H9 (cell line): Measurements from ENCODE around the gene RPP38. TPM values are rescaled to one million over a fixed set of nuclear protein-coding genes. Genes with fewer than 3 reads are reported as not detected.

Source experiments
- DNase-seq: peaks from one replicate; pipeline ENCODE4 v3.0.0-alpha.2; 2017
- H2AFZ ChIP-seq: one replicate; pipeline ENCODE4 v1.6.1; 2013; ENCODE audit warnings: mild to moderate bottlenecking, low read length, control low read depth, moderate library complexity
- H2AK5ac ChIP-seq: 2 replicates; pipeline ENCODE4 v1.6.1; 2013; ENCODE audit warnings: low read length, control low read depth, mixed read lengths; ENCODE audit not compliant: insufficient read length
- H2BK120ac ChIP-seq: one replicate; pipeline ENCODE4 v1.6.1; 2013; ENCODE audit warnings: low read depth, mild to moderate bottlenecking, low read length, control low read depth, inconsistent platforms; ENCODE audit not compliant: poor library complexity, severe bottlenecking
- H2BK12ac ChIP-seq: 2 replicates; pipeline ENCODE4 v1.6.1; 2013; ENCODE audit warnings: low read length, control low read depth, mixed read lengths, low read depth; ENCODE audit not compliant: insufficient read length
- H2BK15ac ChIP-seq: 2 replicates; pipeline ENCODE4 v1.6.1; 2013; ENCODE audit warnings: low read depth, low read length, control low read depth
- H2BK20ac ChIP-seq: one replicate; pipeline ENCODE4 v1.6.1; 2013; ENCODE audit warnings: low read depth, mild to moderate bottlenecking, low read length, control low read depth, inconsistent platforms; ENCODE audit not compliant: poor library complexity, severe bottlenecking
- H2BK5ac ChIP-seq: 2 replicates; pipeline ENCODE4 v1.6.1; 2013; ENCODE audit warnings: low read length, control low read depth, mixed read lengths; ENCODE audit not compliant: insufficient read length
- H3K14ac ChIP-seq: 2 replicates; pipeline ENCODE4 v1.6.1; 2013; ENCODE audit warnings: low read length, control low read depth; ENCODE audit not compliant: insufficient read depth
- H3K18ac ChIP-seq: 2 replicates; pipeline ENCODE4 v1.6.1; 2013; ENCODE audit warnings: low read depth, mild to moderate bottlenecking, mixed read lengths, low read length, control low read depth; ENCODE audit not compliant: insufficient read length
- H3K23ac ChIP-seq: 2 replicates; pipeline ENCODE4 v1.6.1; 2013; ENCODE audit warnings: low read length, control low read depth, mixed read lengths, low read depth; ENCODE audit not compliant: insufficient read length
- H3K23me2 ChIP-seq: 2 replicates; pipeline ENCODE4 v1.6.1; 2013; ENCODE audit warnings: low read depth, mild to moderate bottlenecking, mixed read lengths, low read length, control low read depth; ENCODE audit not compliant: insufficient read length, poor library complexity, severe bottlenecking
- H3K27ac ChIP-seq: 2 replicates; pipeline ENCODE4 v1.5.1; 2013; ENCODE audit warnings: low read length, control low read depth, mixed read lengths, low read depth; ENCODE audit not compliant: insufficient read length
- H3K27me3 ChIP-seq: 2 replicates; pipeline ENCODE4 v1.6.1; 2013; ENCODE audit warnings: low read length, control low read depth, inconsistent platforms; ENCODE audit not compliant: insufficient read depth
- H3K4ac ChIP-seq: 2 replicates; pipeline ENCODE4 v1.6.1; 2013; ENCODE audit warnings: low read depth, mild to moderate bottlenecking, control low read depth, inconsistent platforms, low read length, moderate library complexity
- H3K4me1 ChIP-seq: 2 replicates; pipeline ENCODE4 v1.6.1; 2013; ENCODE audit warnings: low read length, control low read depth, inconsistent platforms; ENCODE audit not compliant: insufficient read depth
- H3K4me2 ChIP-seq: 2 replicates; pipeline ENCODE4 v1.6.1; 2013; ENCODE audit warnings: low read length, control low read depth, mixed read lengths; ENCODE audit not compliant: insufficient read length, insufficient read depth
- H3K56ac ChIP-seq: 2 replicates; pipeline ENCODE4 v1.6.1; 2013; ENCODE audit warnings: low read depth, mild to moderate bottlenecking, mixed read lengths, low read length, control low read depth; ENCODE audit not compliant: insufficient read length
- H3K79me1 ChIP-seq: 2 replicates; pipeline ENCODE4 v1.6.1; 2013; ENCODE audit warnings: low read depth, mild to moderate bottlenecking, moderate library complexity, low read length, control low read depth, inconsistent platforms; ENCODE audit not compliant: insufficient read depth, poor library complexity, severe bottlenecking
- H3K79me2 ChIP-seq: 2 replicates; pipeline ENCODE4 v1.6.1; 2013; ENCODE audit warnings: low read length, control low read depth, inconsistent platforms; ENCODE audit not compliant: insufficient read depth
- H3K9ac ChIP-seq: 2 replicates; pipeline ENCODE4 v1.6.1; 2013; ENCODE audit warnings: low read length, control low read depth, mixed read lengths; ENCODE audit not compliant: insufficient read length; ENCODE audit errors: extremely low read depth
- H3K9me3 ChIP-seq: one replicate; pipeline ENCODE4 v1.6.1; 2013; ENCODE audit warnings: low read depth, low read length, inconsistent platforms; ENCODE audit not compliant: control insufficient read depth
- H3T11ph ChIP-seq: one replicate; pipeline ENCODE4 v1.6.1; 2013; ENCODE audit warnings: mild to moderate bottlenecking, low read length, control low read depth, inconsistent platforms
- H4K20me1 ChIP-seq: one replicate; pipeline ENCODE4 v1.6.1; 2013; ENCODE audit not compliant: control insufficient read depth, insufficient read length, insufficient read depth
- H4K5ac ChIP-seq: 2 replicates; pipeline ENCODE4 v1.6.1; 2013; ENCODE audit warnings: low read depth, mild to moderate bottlenecking, mixed read lengths, low read length, control low read depth; ENCODE audit not compliant: insufficient read length
- H4K8ac ChIP-seq: replicated peaks from 2 replicates; pipeline ENCODE4 v1.6.1; 2013; ENCODE audit warnings: low read length, control low read depth, mixed read lengths, low read depth; ENCODE audit not compliant: insufficient read length
- H4K91ac ChIP-seq: 2 replicates; pipeline ENCODE4 v1.6.1; 2013; ENCODE audit warnings: low read depth, mild to moderate bottlenecking, moderate library complexity, mixed read lengths, low read length, control low read depth; ENCODE audit not compliant: insufficient read length
- H3K27ac Mint-ChIP-seq, 3 experiments: 2 replicates in 2 of 3; 3 replicates in 1 of 3; pipeline ENCODE4 v1.8.0; 2020 to 2021; ENCODE audit warnings: mixed read lengths in 3 of 3, mild to moderate bottlenecking in 1 of 3, moderate library complexity in 1 of 3
- H3K27me3 Mint-ChIP-seq: 2 replicates; pipeline ENCODE4 v1.8.0; 2021; ENCODE audit warnings: low read depth, mild to moderate bottlenecking, moderate library complexity, mixed read lengths
- H3K36me3 Mint-ChIP-seq, 3 experiments: 2 replicates in 2 of 3; 3 replicates in 1 of 3; pipeline ENCODE4 v1.8.0; 2020 to 2021; ENCODE audit warnings: low read depth in 3 of 3, mixed read lengths in 3 of 3; ENCODE audit not compliant: insufficient read depth in 1 of 3
- H3K4me1 Mint-ChIP-seq, 2 experiments: 2 replicates each; pipeline ENCODE4 v1.8.0; 2020; ENCODE audit warnings: mixed read lengths in 2 of 2
- H3K4me3 Mint-ChIP-seq, 2 experiments: 2 replicates in 1 of 2; 3 replicates in 1 of 2; pipeline ENCODE4 v1.8.0; 2020 to 2021; ENCODE audit warnings: mild to moderate bottlenecking in 2 of 2, mixed read lengths in 2 of 2, moderate library complexity in 1 of 2
- H3K9me3 Mint-ChIP-seq, 2 experiments: 2 replicates in 1 of 2; 3 replicates in 1 of 2; pipeline ENCODE4 v1.8.0; 2020; ENCODE audit warnings: mild to moderate bottlenecking in 2 of 2, mixed read lengths in 2 of 2, moderate library complexity in 1 of 2
- WGBS: extraction: QIAGEN DNeasy Blood & Tissue Kit; methylation state at CpG from one replicate; pipeline ENCODE4 v1.1.7; 2013; ENCODE audit warnings: missing lambda C conversion rate, low lambda C conversion rate, mixed read lengths; ENCODE audit not compliant: insufficient read length; ENCODE audit errors: extremely low coverage; 5-methylcytosine and 5-hydroxymethylcytosine counted together
- total RNA-seq: library from RNA; stranded (reverse); gene quantifications from 2 replicates; pipeline ENCODE4 v1.2.1, GENCODE V29; 2021
- TF ChIP-seq, protein P1 (sequence below): fragments of 200-600 bp; sonication (generic); conservative IDR thresholded peaks from 3 replicates; pipeline ENCODE4 v1.8.0; 2021; ENCODE audit warnings: antibody characterized with exemption, mild to moderate bottlenecking

Gene RPP38
- total RNA-seq, 1 experiment from 2014 or later = 26.6 TPM

DNA sequence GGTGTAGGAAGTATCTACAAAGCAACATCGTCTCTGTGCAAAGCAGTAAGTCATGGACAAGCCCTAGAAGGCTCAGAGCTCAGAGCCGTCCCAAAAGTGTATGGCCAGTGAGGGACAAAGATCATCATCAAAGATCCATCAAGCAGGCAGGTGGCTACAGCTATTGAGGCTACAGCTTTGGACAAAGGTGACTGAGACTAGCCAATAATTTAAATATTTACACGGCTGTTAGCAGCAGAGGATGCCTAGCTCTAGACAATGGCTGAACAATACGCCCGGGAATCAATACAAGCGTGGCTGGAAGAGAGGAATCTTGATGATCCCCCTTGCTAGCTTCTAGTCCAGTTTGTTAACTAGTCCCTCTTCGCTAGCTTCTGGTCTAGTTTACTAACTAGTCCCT is 53.4 kb downstream of the RPP38 start:
- H3K56ac ChIP-seq = no peak overlapping the region
- no peak overlapping the region for H2BK120ac ChIP-seq
- H4K91ac ChIP-seq = no peak overlapping the region
- no peak overlapping the region for H3K4me2 ChIP-seq
- H3K9ac ChIP-seq = no peak overlapping the region
- no peak overlapping the region for H3K14ac ChIP-seq
- no peaks in the 10 kb centered on the region; a peak in 1 of 5 replicates for H3K9me3 Mint-ChIP-seq
- H3K4ac ChIP-seq = no peak overlapping the region
- H4K5ac ChIP-seq = no peak overlapping the region
- H3K18ac ChIP-seq = no peak overlapping the region
- H2AFZ ChIP-seq = no peak overlapping the region
- no peak overlapping the region for H3K23ac ChIP-seq
- H2BK20ac ChIP-seq = no peak overlapping the region
- H3K27ac Mint-ChIP-seq = no peak overlapping the region
- H2BK15ac ChIP-seq = no peak overlapping the region
- no peak overlapping the region for H2AK5ac ChIP-seq
- no peaks in the 10 kb centered on the region for H3K27me3 ChIP-seq
- no peak overlapping the region for H3T11ph ChIP-seq
- H2BK5ac ChIP-seq = no peak overlapping the region
- no peak overlapping the region for H2BK12ac ChIP-seq
- DNase-seq = no peak
- TF ChIP-seq, protein P1, sequence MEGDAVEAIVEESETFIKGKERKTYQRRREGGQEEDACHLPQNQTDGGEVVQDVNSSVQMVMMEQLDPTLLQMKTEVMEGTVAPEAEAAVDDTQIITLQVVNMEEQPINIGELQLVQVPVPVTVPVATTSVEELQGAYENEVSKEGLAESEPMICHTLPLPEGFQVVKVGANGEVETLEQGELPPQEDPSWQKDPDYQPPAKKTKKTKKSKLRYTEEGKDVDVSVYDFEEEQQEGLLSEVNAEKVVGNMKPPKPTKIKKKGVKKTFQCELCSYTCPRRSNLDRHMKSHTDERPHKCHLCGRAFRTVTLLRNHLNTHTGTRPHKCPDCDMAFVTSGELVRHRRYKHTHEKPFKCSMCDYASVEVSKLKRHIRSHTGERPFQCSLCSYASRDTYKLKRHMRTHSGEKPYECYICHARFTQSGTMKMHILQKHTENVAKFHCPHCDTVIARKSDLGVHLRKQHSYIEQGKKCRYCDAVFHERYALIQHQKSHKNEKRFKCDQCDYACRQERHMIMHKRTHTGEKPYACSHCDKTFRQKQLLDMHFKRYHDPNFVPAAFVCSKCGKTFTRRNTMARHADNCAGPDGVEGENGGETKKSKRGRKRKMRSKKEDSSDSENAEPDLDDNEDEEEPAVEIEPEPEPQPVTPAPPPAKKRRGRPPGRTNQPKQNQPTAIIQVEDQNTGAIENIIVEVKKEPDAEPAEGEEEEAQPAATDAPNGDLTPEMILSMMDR = no peak
- no peaks in the 10 kb centered on the region for H3K4me1 ChIP-seq
- no peak overlapping the region for H3K27ac ChIP-seq
- no peaks in the 10 kb centered on the region; a peak in 1 of 4 replicates for H3K4me1 Mint-ChIP-seq
- WGBS = no CpG with 5 or more reads among the region's 7 CpGs
- no peaks in the 10 kb centered on the region for H3K27me3 Mint-ChIP-seq
- peaks cover 0 to 5% (median 0%) of the 10 kb centered on the region in 3 experiments; a peak in 1 of 7 replicates for H3K36me3 Mint-ChIP-seq
- H3K79me2 ChIP-seq = peaks cover 3% of the 10 kb centered on the region; the same call in 1 of the 2 replicates
- H3K79me1 ChIP-seq = no peaks in the 10 kb centered on the region
- no peaks in the 10 kb centered on the region for H3K9me3 ChIP-seq
- H4K20me1 ChIP-seq = no peaks in the 10 kb centered on the region
- H4K8ac ChIP-seq = no peak overlapping the region
- H3K4me3 Mint-ChIP-seq = no peak overlapping the region
- H3K23me2 ChIP-seq = no peaks in the 10 kb centered on the region
